HepG2 (cell line): ENCODE results near the gene WBP1. TPM values are rescaled to one million over a fixed set of nuclear protein-coding genes. Genes with fewer than 3 reads are reported as not detected.
A peak's percentile ranks its signal among the peaks of the same experiment; 100 is the strongest.

ENCODE experiments used
- CBX1 ChIP-seq: IDR thresholded peaks from one replicate; pipeline ENCODE4 v1.6.1; 2016; ENCODE audit warnings: antibody characterized with exemption, low read depth
- ELF3 ChIP-seq: IDR thresholded peaks from 2 replicates; pipeline ENCODE4 v1.6.1; 2016; ENCODE audit warnings: missing genetic modification reagents, missing compliant biosample characterization
- ELF4 ChIP-seq: sonication (generic); formaldehyde crosslinking; IDR thresholded peaks from 2 replicates; pipeline ENCODE4 v1.5.0; 2020; ENCODE audit warnings: missing genetic modification reagents, mild to moderate bottlenecking, moderate library complexity, borderline replicate concordance
- GATAD1 ChIP-seq: IDR thresholded peaks from 2 replicates; pipeline ENCODE4 v1.6.1; 2016; ENCODE audit warnings: missing genetic modification reagents, missing compliant biosample characterization
- HNRNPUL1 ChIP-seq: fragments of 200-400 bp; formaldehyde crosslinking; IDR thresholded peaks from 2 replicates; pipeline ENCODE4 v1.6.1; 2017; ENCODE audit warnings: low read depth, mild to moderate bottlenecking, low read length, moderate library complexity
- MZF1 ChIP-seq: sonication (generic); formaldehyde crosslinking; IDR thresholded peaks from 2 replicates; pipeline ENCODE4 v1.8.1; 2023; ENCODE audit warnings: mild to moderate bottlenecking, missing genetic modification reagents, borderline replicate concordance
- NAIF1 ChIP-seq: sonication (generic); formaldehyde crosslinking; IDR thresholded peaks from 2 replicates; pipeline ENCODE4 v1.5.0; 2020; ENCODE audit warnings: mild to moderate bottlenecking, missing genetic modification reagents, borderline replicate concordance
- NR2C2 ChIP-seq: sonication (generic); formaldehyde crosslinking; IDR thresholded peaks from 2 replicates; pipeline ENCODE4 v1.4.0; 2020; ENCODE audit warnings: missing genetic modification reagents, mild to moderate bottlenecking, moderate library complexity, borderline replicate concordance
- RXRB ChIP-seq: IDR thresholded peaks from 2 replicates; pipeline ENCODE4 v1.6.1; 2016; ENCODE audit warnings: borderline replicate concordance, missing genetic modification reagents, missing compliant biosample characterization
- SIN3A ChIP-seq: IDR thresholded peaks from 2 replicates; pipeline ENCODE4 v1.6.1; 2011; ENCODE audit warnings: low read depth, mild to moderate bottlenecking, control low read depth, low read length, borderline replicate concordance
- TCF12 ChIP-seq, 2 experiments: fragments of 450-650 bp in 1 of 2; sonication (generic) in 1 of 2; formaldehyde crosslinking in 1 of 2; IDR thresholded peaks; 2 replicates each; pipeline versions ENCODE4 v1.6.1 to v1.8.0; 2017 to 2022; ENCODE audit warnings: antibody characterized with exemption in 1 of 2, mild to moderate bottlenecking in 1 of 2, missing genetic modification reagents in 1 of 2, moderate library complexity in 1 of 2
- ZBTB20 ChIP-seq: sonication (generic); formaldehyde crosslinking; IDR thresholded peaks from 2 replicates; pipeline ENCODE4 v1.8.1; 2023; ENCODE audit warnings: missing genetic modification reagents, low read depth, mild to moderate bottlenecking, borderline replicate concordance
- ZNF264 ChIP-seq: sonication (generic); formaldehyde crosslinking; IDR thresholded peaks from 2 replicates; pipeline ENCODE4 v1.4.0; 2020; ENCODE audit warnings: missing genetic modification reagents
- ZNF331 ChIP-seq: sonication (generic); formaldehyde crosslinking; IDR thresholded peaks from 2 replicates; pipeline ENCODE4 v1.4.0; 2020; ENCODE audit warnings: missing genetic modification reagents
- ZNF432 ChIP-seq: sonication (generic); formaldehyde crosslinking; IDR thresholded peaks from 2 replicates; pipeline ENCODE4 v1.5.0; 2020; ENCODE audit warnings: missing genetic modification reagents, mild to moderate bottlenecking, borderline replicate concordance
- ZNF446 ChIP-seq: sonication (generic); formaldehyde crosslinking; IDR thresholded peaks from 2 replicates; pipeline ENCODE4 v1.5.0; 2020; ENCODE audit warnings: mild to moderate bottlenecking, missing genetic modification reagents
- ZNF589 ChIP-seq: sonication (generic); formaldehyde crosslinking; conservative IDR thresholded peaks from 2 replicates; pipeline ENCODE4 v1.8.0; 2022; ENCODE audit warnings: mild to moderate bottlenecking, moderate library complexity, missing genetic modification reagents
- ZNF773 ChIP-seq: sonication (generic); formaldehyde crosslinking; IDR thresholded peaks from 2 replicates; pipeline ENCODE4 v1.4.0; 2020; ENCODE audit warnings: missing genetic modification reagents, borderline replicate concordance
- ZNF792 ChIP-seq: IDR thresholded peaks from 2 replicates; pipeline ENCODE4 v1.6.1; 2016
- polyA plus RNA-seq, 8 experiments: library from polyadenylated mRNA; depleted of rRNA in 3 of 8; stranded (reverse) in 7 of 8; unstranded in 1 of 8; fragments of >200 nt; fragmentation: Illumina TruSeq in 4 of 8; extraction: Trizol in 4 of 8; gene quantifications; 2 replicates each; pipeline versions ENCODE4 v1.2.1 to v1.2.3, GENCODE V29; 2011 to 2016; ENCODE audit warnings: low read depth in 4 of 8, missing spikeins in 1 of 8, mixed read lengths in 1 of 8; ENCODE audit not compliant: insufficient read depth in 1 of 8
- total RNA-seq, 5 experiments: library from RNA; depleted of rRNA; stranded (reverse); fragments of >200 nt; fragmentation: Illumina TruSeq; extraction: Trizol; gene quantifications; 2 replicates each; pipeline ENCODE4 v1.2.3, GENCODE V29; 2016; ENCODE audit warnings: low read depth in 1 of 5
- TF ChIP-seq, protein P1 (sequence below): sonication (generic); formaldehyde crosslinking; IDR thresholded peaks from 2 replicates; pipeline ENCODE4 v1.8.1; 2022; ENCODE audit warnings: mild to moderate bottlenecking, missing genetic modification reagents
- TF ChIP-seq, protein P2 (sequence below): sonication (generic); formaldehyde crosslinking; IDR thresholded peaks from 2 replicates; pipeline ENCODE4 v1.4.0; 2020; ENCODE audit warnings: mild to moderate bottlenecking, missing genetic modification reagents
- TF ChIP-seq, protein P3 (sequence below): sonication (generic); formaldehyde crosslinking; IDR thresholded peaks from 2 replicates; pipeline ENCODE4 v1.4.0; 2020; ENCODE audit warnings: missing genetic modification reagents

Gene WBP1
- total and polyA plus RNA-seq, 2 of the 13 experiments (the other 11 are each of a cell fraction or from before 2014, with no cell fraction given): 38.8 to 85.7 TPM

DNA sequence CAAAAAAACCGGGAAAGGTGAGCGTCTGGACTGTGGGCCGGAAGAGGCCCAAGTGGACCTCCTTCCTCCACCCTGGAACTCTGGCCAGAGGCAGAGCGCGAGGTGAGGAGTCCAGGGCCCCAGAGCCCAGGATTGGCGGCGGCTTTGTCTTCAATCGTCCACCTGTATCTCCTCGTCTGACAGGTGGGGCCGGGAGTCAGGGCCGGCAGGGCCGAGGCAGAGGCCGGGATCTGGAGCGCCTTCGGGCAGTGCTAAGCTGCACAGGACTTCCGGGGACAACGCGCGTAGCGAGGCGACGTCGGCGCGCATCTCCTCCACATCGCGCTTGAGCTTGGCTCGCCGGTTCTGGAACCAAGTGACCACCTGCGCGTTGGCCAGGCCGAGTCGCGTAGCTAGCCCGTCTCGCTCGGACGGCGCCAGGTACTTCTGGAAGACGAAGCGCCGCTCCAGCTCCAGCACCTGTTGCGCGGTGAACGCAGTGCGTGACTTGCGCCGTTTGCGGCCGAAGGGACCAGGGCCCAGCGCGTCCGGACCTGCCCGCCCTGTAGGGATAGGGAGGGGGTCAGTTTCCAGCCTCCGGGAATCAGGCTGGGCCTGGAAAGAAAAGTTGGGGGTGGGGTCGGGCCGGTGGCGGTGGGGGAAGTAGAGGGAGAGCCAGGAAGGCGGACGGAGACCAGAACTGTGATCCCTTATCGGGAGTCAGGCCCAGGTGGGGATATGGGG lies 39.7 kb downstream of the WBP1 start (continued):
- no peak for TF ChIP-seq GATAD1 (CRISPR knock-in tag)
- TF ChIP-seq ZNF773 (CRISPR knock-in tag): no peak; the same call in 1 of the 2 replicates
- TF ChIP-seq RXRB: no peak
- TF ChIP-seq ELF4 (CRISPR knock-in tag): no peak
- TF ChIP-seq ZBTB20: 0 out of 2 replicates have a peak, but pooled peaks have one; percentile 17
- TF ChIP-seq, protein P1, sequence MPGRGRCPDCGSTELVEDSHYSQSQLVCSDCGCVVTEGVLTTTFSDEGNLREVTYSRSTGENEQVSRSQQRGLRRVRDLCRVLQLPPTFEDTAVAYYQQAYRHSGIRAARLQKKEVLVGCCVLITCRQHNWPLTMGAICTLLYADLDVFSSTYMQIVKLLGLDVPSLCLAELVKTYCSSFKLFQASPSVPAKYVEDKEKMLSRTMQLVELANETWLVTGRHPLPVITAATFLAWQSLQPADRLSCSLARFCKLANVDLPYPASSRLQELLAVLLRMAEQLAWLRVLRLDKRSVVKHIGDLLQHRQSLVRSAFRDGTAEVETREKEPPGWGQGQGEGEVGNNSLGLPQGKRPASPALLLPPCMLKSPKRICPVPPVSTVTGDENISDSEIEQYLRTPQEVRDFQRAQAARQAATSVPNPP (CRISPR knock-in tag): no peak
- TF ChIP-seq, protein P2, sequence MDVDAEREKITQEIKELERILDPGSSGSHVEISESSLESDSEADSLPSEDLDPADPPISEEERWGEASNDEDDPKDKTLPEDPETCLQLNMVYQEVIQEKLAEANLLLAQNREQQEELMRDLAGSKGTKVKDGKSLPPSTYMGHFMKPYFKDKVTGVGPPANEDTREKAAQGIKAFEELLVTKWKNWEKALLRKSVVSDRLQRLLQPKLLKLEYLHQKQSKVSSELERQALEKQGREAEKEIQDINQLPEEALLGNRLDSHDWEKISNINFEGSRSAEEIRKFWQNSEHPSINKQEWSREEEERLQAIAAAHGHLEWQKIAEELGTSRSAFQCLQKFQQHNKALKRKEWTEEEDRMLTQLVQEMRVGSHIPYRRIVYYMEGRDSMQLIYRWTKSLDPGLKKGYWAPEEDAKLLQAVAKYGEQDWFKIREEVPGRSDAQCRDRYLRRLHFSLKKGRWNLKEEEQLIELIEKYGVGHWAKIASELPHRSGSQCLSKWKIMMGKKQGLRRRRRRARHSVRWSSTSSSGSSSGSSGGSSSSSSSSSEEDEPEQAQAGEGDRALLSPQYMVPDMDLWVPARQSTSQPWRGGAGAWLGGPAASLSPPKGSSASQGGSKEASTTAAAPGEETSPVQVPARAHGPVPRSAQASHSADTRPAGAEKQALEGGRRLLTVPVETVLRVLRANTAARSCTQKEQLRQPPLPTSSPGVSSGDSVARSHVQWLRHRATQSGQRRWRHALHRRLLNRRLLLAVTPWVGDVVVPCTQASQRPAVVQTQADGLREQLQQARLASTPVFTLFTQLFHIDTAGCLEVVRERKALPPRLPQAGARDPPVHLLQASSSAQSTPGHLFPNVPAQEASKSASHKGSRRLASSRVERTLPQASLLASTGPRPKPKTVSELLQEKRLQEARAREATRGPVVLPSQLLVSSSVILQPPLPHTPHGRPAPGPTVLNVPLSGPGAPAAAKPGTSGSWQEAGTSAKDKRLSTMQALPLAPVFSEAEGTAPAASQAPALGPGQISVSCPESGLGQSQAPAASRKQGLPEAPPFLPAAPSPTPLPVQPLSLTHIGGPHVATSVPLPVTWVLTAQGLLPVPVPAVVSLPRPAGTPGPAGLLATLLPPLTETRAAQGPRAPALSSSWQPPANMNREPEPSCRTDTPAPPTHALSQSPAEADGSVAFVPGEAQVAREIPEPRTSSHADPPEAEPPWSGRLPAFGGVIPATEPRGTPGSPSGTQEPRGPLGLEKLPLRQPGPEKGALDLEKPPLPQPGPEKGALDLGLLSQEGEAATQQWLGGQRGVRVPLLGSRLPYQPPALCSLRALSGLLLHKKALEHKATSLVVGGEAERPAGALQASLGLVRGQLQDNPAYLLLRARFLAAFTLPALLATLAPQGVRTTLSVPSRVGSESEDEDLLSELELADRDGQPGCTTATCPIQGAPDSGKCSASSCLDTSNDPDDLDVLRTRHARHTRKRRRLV: no peak
- no peak for TF ChIP-seq SIN3A
- TF ChIP-seq ZNF589 (CRISPR knock-in tag): peak; percentile 25; the same call in 1 of the 2 replicates
- TF ChIP-seq MZF1 (CRISPR knock-in tag): no peak
- TF ChIP-seq, protein P3, sequence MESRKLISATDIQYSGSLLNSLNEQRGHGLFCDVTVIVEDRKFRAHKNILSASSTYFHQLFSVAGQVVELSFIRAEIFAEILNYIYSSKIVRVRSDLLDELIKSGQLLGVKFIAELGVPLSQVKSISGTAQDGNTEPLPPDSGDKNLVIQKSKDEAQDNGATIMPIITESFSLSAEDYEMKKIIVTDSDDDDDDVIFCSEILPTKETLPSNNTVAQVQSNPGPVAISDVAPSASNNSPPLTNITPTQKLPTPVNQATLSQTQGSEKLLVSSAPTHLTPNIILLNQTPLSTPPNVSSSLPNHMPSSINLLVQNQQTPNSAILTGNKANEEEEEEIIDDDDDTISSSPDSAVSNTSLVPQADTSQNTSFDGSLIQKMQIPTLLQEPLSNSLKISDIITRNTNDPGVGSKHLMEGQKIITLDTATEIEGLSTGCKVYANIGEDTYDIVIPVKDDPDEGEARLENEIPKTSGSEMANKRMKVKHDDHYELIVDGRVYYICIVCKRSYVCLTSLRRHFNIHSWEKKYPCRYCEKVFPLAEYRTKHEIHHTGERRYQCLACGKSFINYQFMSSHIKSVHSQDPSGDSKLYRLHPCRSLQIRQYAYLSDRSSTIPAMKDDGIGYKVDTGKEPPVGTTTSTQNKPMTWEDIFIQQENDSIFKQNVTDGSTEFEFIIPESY: peak; percentile 74; the same call in 1 of the 2 replicates
- TF ChIP-seq CBX1: peak; percentile 46
- TF ChIP-seq ZNF446 (CRISPR knock-in tag): no peak; the same call in 1 of the 2 replicates
- peak; percentile 100 for TF ChIP-seq NAIF1 (CRISPR knock-in tag)
- TF ChIP-seq TCF12 (IDR thresholded peaks at IDR 0.05): no peak
- no peak for TF ChIP-seq TCF12 (CRISPR knock-in tag; IDR thresholded peaks at IDR 0.05)
- TF ChIP-seq ZNF792: no peak
- no peak; the same call in 1 of the 2 replicates for TF ChIP-seq NR2C2
- TF ChIP-seq HNRNPUL1: no peak
- no peak for TF ChIP-seq ZNF264 (CRISPR knock-in tag)
- TF ChIP-seq ZNF331 (CRISPR knock-in tag): no peak
- 0 out of 2 replicates have a peak, but pooled peaks have one; percentile 15 for TF ChIP-seq ELF3 (CRISPR knock-in tag)
- no peak for TF ChIP-seq ZNF432 (CRISPR knock-in tag)
